HG02763 (cell line): ENCODE measurements around the gene SLC10A3.

Experiments
- ATAC-seq: cut with Tn5 transposase; IDR thresholded peaks from one replicate; pipeline ENCODE4 v1.9.1; 2021; ENCODE audit warnings: mild to moderate bottlenecking, moderate library complexity; ENCODE audit not compliant: unreplicated experiment

The SLC10A3 gene

DNA sequence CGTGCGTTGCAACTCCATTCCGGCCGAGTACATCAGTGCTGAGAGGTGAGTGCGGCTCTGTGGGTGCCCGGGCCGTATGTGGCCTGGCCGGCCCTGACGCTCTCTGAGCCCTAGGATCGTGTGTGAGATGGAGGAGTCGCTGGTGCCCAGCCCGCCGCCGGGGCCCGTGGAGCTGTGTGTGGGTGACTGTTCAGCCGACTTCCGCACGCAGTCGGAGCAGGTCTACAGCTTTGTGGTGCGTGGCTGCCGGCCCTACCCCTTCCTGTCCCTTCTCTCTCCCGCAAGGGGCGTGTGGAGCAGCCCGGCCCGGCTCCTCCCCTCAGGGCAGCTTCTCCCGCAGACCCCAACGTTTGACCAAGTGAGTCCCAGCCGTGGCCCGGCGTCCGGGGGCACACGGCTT, 24.4 kb downstream of the SLC10A3 start:
- ATAC-seq: no peak

DNA sequence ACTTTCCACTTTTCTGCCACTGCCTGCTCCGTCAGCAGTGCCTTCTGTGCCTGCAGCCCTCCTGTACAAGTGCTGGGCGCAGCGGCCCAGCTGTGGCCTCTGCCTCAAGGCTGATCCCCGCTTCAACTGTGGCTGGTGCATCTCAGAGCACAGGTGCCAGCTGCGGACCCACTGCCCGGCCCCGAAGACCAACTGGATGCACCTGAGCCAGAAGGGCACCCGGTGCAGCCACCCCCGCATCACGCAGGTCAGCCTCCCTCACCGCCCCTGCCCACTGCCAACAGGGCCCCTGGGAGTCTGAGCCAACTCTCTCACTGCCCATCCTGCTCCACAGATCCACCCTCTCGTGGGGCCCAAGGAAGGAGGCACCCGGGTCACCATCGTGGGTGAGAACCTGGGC, 24.8 kb downstream of the SLC10A3 start:
- ATAC-seq: no peak

DNA sequence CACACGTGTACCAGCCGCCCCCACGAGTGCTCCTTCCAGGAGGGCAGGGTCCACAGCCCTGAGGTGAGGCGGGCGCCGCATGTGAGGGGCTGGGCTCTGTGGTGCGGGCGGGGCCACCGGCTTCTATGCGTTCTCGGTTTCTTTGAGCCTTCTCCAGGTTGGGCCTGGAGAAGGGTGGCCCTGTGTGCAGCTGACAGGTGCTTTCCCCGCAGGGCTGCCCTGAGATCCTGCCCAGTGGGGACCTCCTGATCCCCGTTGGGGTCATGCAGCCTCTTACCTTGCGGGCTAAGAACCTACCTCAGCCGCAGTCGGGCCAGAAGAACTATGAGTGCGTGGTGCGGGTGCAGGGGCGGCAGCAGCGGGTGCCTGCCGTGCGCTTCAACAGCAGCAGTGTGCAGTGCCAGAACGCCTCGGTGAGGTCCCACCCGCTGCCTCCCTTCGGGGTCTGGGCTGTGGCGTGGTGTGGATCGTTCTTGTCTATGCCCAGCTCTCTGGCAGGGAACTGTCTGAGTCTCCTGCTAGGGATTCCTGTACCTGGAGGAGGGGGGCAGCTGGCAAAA, 25.5 kb downstream of the SLC10A3 start:
- ATAC-seq: no peak

DNA sequence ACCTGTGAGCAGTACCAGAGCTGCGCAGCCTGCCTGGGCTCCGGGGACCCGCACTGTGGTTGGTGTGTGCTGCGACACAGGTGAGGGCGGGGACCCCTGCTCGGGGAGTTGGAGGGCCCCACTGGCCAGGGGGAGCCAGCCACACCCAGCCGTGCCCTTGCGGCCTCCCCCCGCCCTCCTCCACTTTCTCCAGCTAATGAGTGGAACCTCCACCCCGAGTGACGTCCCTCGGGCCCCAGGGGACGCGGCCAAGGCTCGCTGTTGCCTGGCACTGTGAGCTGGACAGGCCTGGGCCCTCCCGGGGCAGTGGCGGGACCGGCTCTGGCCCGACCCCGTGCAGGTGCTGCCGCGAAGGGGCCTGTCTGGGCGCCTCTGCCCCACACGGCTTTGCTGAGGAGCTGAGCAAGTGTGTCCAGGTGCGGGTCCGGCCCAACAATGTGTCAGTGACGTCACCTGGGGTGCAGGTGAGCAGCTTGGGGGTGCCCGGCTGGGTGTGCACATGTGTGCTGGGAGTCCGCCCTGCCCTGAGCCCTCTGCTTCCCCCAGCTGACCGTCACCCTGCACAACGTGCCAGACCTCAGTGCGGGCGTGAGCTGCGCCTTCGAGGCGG, 26.7 kb downstream of the SLC10A3 start:
- no peak for ATAC-seq

DNA sequence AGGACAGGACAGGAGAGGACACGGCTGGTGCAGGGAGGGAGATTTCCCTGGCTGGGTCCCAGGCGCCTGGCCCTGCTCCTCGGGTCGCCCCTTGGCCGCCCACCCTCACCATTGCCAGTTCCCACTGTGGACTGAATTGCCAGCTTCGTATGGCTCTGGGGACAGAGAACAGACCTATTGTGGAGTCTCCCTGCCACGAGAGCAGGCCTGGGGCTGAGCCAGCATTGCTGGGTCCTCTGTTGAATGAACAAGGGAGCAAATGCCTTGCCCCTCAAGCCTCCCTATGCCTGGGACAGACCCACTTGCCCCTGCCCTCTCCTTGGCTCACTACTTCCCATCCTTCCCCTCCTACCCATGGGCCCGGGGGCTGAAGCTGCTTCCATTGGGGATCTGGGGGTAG, 28.0 kb downstream of the SLC10A3 start:
- no peak for ATAC-seq

DNA sequence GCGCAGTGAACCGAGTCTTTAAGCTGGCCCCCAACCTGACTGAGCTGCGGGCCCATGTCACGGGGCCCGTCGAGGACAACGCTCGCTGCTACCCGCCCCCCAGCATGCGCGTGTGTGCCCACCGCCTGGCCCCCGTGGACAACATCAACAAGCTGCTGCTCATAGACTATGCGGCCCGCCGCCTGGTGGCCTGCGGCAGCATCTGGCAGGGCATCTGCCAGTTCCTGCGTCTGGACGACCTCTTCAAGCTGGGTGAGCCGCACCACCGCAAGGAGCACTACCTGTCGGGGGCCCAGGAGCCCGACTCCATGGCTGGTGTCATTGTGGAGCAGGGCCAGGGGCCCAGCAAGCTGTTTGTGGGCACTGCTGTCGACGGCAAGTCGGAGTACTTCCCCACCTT, 30.1 kb downstream of the SLC10A3 start:
- no peak for ATAC-seq

DNA sequence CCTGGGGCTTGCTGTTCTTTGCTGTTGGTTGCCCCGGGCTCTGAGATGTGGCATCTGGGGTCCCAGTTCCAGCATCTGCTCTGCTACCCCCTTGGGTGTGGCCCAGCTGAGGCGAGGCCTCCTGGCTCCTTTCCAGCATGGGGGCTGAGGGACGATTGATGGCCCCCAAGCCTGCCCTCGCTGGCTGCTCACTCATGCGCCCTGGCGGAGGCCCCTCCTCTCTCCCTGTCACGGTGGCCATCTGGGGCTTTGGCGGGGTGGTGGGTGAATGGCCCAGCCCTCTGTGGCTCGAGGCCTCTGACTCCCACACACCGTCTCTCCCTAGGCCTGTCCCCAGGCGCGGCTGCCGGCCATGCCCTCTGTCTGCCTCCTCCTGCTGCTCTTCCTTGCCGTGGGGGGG, 30.6 kb downstream of the SLC10A3 start:
- ATAC-seq: no peak

DNA sequence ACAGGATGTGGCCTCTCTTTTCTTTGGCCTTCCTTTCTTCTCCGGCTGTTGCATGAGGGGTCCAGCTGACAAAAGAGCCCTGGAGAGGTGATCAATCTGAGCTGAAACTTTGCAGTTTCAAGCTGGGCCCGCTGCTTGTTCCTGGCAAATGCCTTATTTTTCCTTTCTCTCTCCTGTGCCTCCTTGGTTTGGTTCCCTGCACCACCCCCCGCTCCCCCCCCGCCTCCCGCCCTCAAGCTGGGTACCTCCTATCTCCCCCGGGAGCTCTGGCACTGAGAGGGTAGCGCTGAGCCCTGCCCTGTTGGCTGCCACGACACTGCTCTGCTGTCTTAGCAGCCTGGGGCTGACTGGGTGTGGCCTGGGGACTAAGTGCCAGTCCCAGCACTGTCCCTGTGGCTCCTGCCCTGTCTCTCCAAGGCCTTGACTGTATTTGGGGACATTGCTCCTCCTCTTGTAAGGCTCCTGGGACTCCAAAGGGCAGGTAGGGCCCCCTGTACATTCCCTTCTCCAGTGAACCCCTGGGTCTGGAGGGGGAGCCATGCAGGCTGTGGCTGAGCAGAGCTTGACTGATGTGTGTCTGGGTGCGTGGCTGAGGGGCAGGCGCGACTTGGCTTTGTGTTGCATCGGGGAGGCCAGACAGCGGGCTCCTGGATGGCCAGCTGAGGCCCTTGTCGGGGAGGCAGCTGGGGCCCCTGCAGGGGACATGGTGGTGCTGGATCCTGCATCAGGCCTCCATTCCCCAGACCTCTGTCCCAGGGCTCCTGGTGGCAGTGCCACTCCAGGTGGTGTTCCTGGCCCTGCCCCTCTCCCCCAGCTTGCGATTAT, 31.3 kb downstream of the SLC10A3 start:
- no peak for ATAC-seq

DNA sequence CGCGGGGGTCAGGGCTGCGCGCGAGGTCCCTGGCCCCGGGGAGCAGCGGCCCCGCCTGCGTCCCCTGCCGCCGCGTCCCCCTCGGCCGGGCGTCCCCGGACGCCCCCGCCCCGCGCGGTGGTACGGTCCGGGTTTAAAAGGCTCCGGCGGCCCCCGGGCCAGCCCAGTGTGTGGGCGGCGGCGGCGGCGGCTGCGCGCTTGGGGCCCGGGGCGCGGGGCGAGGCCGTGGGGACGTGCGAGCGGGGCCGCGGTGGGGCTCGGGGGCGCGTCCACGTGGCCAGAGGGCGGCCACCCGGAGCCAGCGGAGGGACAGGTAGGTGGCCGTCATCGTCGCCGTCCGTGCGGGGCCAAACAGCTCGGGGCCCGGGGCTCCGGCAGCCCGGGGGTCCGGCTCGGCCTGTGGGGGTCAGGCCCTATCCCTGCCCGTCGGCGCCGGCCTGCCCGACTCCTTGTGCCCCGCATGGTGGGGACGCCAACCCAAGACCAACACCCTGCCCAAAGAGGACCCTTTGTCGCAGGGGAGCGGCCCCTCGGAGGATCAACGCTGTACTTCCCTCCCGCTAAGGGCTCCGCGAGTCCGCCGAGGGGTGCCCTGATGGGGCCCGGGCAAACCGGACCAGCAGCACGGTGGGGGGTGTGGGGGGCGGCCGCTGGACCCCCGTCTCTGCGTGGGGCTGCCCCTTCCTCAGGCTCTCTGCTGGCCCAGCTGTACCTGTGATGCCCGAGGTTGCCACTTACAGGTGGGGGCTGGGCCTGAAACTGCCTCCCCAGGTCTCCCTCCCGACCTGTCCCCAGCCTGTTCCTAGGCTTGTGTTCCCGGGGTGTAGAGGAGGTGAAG, 32.1 kb downstream of the SLC10A3 start, which contains the start of gene PLXNA3:
TSS of gene PLXNA3 (plus strand) at position 166 of the 838 bp plus-strand sequence. CDS start 1,903 bp downstream, outside the sequence.
- ATAC-seq: peak; percentile 52

DNA sequence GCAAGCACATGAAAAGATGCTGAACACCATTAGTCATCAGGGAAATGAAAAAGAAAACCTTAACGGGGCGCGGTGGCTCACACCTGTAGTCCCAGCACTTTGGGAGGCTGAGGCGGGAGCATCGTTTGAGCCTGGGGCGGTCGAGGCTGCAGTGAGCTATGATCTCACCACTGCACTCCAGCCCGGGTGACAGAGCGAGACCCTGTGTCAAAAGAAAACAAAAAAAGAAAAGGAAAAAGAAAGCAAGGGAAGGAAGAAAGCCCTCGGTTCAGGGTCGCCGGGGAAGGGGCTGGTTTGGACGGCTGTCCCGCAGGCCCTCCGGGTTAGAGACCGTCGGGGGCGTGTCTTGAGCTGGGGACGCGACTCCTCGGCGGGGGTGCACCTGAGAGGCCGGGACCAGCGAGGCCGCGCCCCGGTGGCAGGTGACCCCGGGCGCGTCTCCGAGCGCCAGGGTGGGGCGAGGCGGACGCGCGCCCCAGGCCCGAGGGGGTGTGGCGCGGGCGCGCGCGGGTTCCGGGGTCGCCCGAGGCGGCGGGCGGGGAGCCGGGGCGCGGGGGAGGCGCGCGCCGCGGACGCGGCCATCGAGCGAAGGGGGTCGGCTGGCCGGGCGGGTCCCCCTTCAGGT, 32.8 kb downstream of the SLC10A3 start:
- peak; percentile 43 for ATAC-seq

DNA sequence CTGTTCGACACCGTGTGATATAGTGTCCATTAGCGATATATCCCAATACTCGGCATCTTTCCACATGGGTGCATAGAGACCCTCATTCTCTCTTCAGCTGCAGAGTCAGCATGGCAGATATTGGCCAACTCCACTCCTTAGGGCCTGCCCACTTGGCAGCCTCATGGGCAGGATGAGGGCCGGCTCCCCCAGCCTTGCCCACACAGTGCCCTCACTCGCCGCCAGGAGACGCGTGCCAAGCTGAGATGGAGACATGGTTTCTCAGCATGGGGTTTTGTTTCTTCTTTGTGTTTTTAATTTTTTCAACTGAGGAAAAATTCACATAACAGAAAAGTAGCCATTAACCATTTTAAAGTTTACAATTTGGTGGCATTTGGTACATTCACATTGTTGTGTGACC, 37.6 kb downstream of the SLC10A3 start:
- ATAC-seq: no peak

DNA sequence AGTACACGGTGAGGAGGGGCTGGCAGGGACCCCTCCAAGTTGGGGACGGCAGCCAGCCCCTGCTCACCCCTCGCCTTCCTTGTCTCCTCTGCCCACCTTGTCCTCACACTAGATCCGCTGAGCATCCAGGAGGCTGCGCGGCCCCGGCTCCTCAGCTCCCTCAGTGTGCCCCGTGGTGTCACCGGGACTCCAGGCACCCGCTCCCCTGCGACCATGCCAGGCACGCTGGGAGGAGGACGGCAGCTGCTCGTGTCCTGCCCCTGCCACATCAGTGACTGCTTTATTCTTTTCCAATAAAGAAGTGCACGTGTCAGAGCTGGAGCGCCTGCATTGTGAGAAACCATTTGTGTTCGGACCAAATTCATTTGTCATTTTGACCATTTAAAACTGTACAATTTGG, 40.1 kb downstream of the SLC10A3 start:
- ATAC-seq: no peak

DNA sequence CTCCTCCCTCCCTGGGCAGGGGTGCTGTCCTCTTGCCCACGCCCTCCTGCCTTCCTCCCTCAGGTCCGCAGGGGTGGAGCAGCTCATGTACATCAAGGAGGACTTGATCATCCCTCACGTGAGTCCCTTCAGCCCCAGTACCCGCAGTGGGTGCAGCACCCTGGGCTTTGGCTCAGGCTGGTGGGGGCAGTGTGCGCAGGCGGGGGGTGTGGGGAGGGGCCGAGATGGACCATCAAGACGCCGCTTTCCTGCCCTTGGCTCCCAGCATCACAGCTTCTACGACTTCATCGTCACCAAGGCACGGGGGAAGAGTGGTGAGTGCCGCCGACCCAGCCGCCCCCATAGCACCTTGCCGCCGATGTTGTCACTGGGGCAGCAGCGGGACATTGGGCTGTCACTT, 40.8 kb downstream of the SLC10A3 start:
- no peak for ATAC-seq

DNA sequence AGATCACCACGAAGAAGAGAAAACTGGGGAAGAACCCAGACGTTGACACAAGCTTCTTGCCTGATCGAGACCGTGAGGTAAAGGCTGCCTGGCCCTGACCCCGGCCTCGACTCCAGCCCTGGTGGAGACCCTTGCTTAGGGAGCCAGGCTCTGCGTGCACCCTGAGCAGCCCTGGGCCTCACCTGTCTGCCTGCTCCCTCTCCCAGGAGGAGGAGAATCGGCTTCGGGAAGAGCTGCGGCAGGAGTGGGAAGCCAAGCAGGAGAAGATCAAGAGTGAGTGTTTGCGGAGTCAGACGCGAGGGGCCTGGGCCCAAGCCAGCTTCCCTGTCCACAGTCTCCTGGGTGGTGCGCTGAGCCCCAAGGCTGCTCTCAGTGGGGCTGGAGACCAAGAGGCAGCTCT, 41.9 kb downstream of the SLC10A3 start:
- ATAC-seq: no peak

DNA sequence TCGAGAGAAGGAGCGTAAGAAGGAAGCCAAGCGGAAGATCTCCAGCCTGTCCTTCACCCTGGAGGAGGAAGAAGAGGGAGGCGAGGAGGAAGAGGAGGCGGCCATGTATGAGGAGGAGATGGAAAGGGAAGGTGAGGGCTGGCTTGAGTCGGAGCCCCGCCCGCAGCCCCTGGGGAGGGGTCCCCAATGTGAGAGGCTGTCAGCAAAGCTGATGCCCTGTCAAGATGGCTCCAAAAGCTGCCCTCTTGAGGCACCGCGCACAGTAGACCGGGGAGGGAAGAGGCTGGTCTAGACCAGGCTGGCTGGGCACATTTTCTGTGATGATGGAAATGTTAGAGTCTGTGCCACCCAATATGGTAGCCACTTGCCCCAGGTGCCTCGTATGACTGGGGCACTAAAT, 44.0 kb downstream of the SLC10A3 start:
- ATAC-seq: no peak

DNA sequence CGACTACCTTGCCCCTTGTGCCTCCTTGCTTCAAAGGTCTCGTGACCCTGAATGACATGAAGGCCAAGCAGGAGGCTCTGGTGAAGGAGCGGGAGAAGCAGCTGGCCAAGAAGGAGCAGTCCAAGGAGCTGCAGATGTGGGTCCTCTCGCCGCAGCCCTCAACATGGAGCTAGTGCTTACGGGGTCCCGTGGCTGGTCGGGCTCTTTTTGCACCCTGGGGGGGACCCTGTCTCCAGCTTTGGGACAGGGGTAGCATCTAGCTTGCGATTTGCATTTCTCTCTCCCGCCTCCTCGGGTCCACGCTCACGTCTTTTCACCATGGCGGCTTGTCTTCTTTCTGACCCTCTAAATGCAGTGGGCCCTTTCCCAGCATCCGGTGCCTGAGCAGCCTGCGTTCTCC, 44.7 kb downstream of the SLC10A3 start:
- no peak for ATAC-seq

DNA sequence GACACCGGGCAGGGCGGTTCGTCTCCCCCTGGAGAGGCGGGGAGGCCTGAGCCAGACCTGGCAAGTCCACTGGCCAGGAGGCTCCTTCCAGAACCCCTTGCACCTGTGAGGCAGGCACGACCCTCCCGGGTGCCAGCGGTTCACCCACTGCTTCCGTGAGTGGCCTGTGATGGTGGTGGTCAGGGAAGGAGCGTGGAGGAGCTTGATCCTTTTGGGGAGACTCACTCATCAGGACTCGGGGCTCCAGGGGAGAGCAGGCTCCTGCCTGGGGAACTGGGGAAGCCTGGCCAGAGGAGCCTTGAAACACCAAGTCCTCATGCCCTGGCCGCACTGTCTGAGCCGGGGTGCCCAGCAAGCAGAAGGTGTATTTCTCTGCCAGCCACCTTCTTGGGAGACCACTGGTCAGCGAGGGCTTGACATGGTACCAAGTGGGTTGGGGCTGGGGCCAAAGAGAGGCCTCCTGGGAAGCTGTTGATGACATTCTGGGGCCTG, 45.6 kb downstream of the SLC10A3 start:
- ATAC-seq: no peak

DNA sequence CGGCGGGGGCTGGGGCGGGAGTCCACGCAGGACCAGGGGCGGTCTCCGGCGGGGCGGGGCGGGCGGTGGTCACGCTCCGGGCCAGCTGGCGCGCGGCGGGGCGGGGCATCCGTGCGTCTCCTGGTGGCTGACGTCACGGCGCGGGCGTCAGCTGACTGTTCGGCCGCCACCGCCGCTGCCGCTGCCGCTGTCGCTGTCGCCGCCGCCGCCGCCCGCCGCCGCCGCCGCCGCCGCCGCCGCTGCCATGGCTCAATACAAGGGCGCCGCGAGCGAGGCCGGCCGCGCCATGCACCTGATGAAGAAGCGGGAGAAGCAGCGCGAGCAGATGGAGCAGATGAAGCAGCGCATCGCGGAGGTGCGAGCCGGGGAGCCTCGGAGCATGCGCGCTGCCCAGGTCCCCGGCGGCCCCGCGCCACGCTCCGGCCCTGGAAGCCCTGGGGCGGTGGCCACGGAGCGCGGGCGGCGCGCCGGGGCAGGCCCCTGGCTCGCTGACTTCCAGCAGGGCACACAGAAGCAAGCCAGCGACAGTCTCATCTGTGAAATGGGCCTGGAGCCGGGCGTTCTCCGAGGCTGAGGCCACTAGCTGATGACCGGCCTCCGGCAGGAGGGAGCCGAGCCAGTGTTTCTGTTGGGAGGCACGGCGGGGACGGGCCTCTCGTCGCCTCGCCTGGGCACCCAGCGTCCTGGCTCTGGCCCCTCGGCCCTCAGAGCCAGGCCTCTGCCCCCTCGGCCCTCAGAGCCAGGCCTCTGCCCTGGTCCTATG, 46.3 kb downstream of the SLC10A3 start, which contains the start of gene FAM50A:
TSS of gene FAM50A (plus strand) at position 150 of the 763 bp plus-strand sequence. CDS start at position 245, 95 bp downstream.
- ATAC-seq: peak; percentile 68

DNA sequence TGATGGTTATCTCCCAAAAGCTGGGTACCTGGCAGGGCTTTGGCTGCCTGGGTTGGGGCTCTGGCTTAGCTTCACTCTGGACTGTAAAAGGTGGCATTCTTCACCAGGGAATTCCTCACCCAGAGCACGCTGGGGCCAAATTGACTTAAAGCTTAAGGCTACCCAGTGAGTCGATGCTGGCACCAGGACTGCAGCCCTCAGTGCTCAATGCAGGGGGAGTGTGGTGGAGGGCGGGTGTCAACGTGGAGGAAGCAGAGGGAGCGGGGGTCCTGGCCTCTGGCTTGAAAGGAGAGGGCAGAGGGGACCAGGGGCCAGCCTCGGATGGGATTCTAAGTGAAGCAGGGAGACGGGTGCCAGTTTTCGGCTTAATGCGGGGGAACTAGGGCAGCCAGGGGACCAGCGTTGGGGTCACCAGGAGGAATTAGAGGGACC, 46.9 kb downstream of the SLC10A3 start:
- ATAC-seq: no peak
